MCF 10A (cell line): Measurements from ENCODE around the gene PRR18. TPM values are rescaled to one million over a fixed set of nuclear protein-coding genes. Genes with fewer than 3 reads are reported as not detected.

Source experiments
- BruUV-seq: library from RNA; stranded (reverse); fragments of 400-500 nt; replicated peaks from 2 replicates; lab custom pipeline; 2021; lab: Mats Ljungman, UMichigan
- CTCF ChIA-PET: fragments of 300-600 bp; sonication (Branson Sonifier 250); formaldehyde crosslinking; extraction: SDS; loops from one replicate; lab custom pipeline; 2021; ENCODE audit warnings: antibody characterized with exemption, inconsistent platforms; lab: Yijun Ruan, JAX
- POLR2A ChIA-PET: fragments of 300-600, 350-650 bp; sonication (Branson Sonifier 250); formaldehyde crosslinking; extraction: SDS; loops from one replicate; lab custom pipeline; 2020; ENCODE audit warnings: antibody characterized with exemption, inconsistent platforms; lab: Yijun Ruan, JAX
- DNase-seq: peaks from one replicate; pipeline ENCODE4 v3.0.0-alpha.2; 2018; ENCODE audit not compliant: unreplicated experiment
- H3K27ac Mint-ChIP-seq: one replicate; pipeline ENCODE4 v1.8.0; 2022; ENCODE audit warnings: mild to moderate bottlenecking, low read depth, mixed read lengths; ENCODE audit not compliant: unreplicated experiment
- H3K27me3 Mint-ChIP-seq: one replicate; pipeline ENCODE4 v1.8.0; 2022; ENCODE audit warnings: mixed read lengths; ENCODE audit not compliant: insufficient read depth, unreplicated experiment
- H3K36me3 Mint-ChIP-seq: one replicate; pipeline ENCODE4 v1.8.0; 2022; ENCODE audit warnings: mild to moderate bottlenecking, moderate library complexity, mixed read lengths; ENCODE audit not compliant: insufficient read depth, unreplicated experiment
- H3K4me1 Mint-ChIP-seq: one replicate; pipeline ENCODE4 v1.8.0; 2022; ENCODE audit warnings: mixed read lengths; ENCODE audit not compliant: insufficient read depth, unreplicated experiment
- H3K4me3 Mint-ChIP-seq: one replicate; pipeline ENCODE4 v1.8.0; 2022; ENCODE audit warnings: mild to moderate bottlenecking, moderate library complexity, mixed read lengths; ENCODE audit not compliant: unreplicated experiment
- H3K9me3 Mint-ChIP-seq: one replicate; pipeline ENCODE4 v1.8.0; 2022; ENCODE audit warnings: mixed read lengths; ENCODE audit not compliant: unreplicated experiment
- CTCF ChIP-seq: fragments of 200-600 bp; IDR thresholded peaks from one replicate; pipeline ENCODE4 v1.8.0; 2022; ENCODE audit warnings: antibody characterized with exemption, mild to moderate bottlenecking; ENCODE audit not compliant: unreplicated experiment
- intact Hi-C: fragments of 100-400 bp; cut with micrococcal nuclease; formaldehyde crosslinking; loops from 2 replicates; pipeline ENCODE4 v1.14.1; 2022
- total RNA-seq: library from RNA; stranded (reverse); gene quantifications from 2 replicates; pipeline ENCODE4 v1.2.3, GENCODE V29; 2022

PRR18 gene
- total RNA-seq, 1 experiment from 2014 or later = 0.12 TPM

DNA sequence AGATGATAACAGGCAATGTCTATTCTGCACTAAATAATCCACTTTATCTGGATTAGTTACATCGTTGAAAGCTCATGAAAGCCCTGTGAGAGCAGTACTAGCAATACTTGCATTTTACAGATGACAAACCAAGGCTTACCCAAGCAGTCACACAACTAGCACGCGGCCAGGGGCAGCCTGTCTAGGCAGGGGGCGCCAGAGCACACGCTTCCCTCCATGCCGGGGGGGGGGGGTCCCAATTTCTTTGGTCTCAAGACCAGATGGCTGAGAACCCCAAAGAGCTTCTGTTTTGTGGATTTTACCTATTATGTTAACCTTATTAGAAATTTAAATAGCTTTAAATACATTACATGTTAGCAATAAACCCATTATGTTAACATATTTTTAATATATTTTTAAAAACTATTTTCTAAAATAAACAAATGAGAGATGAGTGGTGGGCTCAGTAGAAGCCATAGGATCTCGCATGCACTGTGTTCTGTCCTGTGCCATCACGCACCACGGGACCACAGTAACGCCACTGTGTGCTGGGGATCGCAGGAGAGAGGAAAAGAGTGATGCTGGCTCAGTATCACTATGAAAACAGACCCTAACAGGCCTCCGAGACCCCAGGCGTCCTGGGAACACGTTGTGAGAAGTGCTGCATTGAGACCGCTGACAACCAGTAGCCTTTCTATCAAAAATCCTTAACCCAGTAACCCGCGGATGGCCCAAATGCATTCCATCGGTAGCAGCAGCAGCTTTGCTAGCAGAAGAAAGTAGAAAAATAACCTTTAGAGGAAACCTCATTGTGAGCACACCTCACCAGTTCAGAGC lies 5.3 kb upstream of the PRR18 start:
- POLR2A ChIA-PET = interaction anchor here (0.7 to 1.0 kb wide), 3 partner anchors 15 to 68 kb away, joined by 3 read pairs; no protein-coding TSS in a partner anchor
- TF ChIP-seq CTCF = peak; percentile 31
- no peaks in the 10 kb centered on the region for H3K27me3 Mint-ChIP-seq

DNA sequence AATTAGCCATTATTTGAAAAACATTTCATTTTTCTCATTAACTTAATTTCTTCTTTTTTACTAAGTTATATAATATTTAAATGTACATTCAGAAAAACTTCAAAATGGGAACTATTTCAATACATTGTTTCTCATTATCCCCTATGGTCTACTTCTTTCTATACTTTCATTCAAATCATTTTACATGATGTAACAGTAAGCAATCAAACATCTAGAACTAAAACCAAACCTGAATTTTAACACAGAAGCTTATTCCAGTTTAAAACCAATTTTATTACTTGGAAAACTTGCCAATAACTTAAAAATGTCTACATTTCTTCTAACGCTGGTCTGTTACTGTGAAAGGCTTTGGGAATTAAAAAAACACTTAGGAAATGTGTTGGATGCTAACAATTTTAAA lies 4.6 kb upstream of the PRR18 start:
- H3K4me1 Mint-ChIP-seq = no peaks in the 10 kb centered on the region
- CTCF ChIA-PET = interaction anchor here (0.7 to 1.6 kb wide), 9 partner anchors 10 to 240 kb away, joined by 3 to 6 read pairs (median 4); no protein-coding TSS in a partner anchor
- no peaks in the 10 kb centered on the region for H3K9me3 Mint-ChIP-seq
- no peak for DNase-seq
- no peak overlapping the region for H3K27ac Mint-ChIP-seq
- BruUV-seq = no TSS peak
- intact Hi-C loops = loop anchor here (1.0 kb wide), 1 partner anchor 68 kb away; no protein-coding TSS in a partner anchor
- H3K4me3 Mint-ChIP-seq = no peak overlapping the region
- no peaks in the 10 kb centered on the region for H3K36me3 Mint-ChIP-seq
- no peaks in the 10 kb centered on the region for H3K27me3 Mint-ChIP-seq
- POLR2A ChIA-PET = interaction anchor here (1.0 kb wide), 1 partner anchor 69 kb away, joined by 3 read pairs; no protein-coding TSS in a partner anchor
- no peak for TF ChIP-seq CTCF

More for the DNA sequence above, 5.3 kb upstream of the PRR18 start:
- no peaks in the 10 kb centered on the region for H3K36me3 Mint-ChIP-seq
- CTCF ChIA-PET = interaction anchor here (0.7 to 1.6 kb wide), 12 partner anchors 9 to 240 kb away, joined by 3 to 6 read pairs (median 3); no protein-coding TSS in a partner anchor
- BruUV-seq = no TSS peak
- no peak overlapping the region for H3K27ac Mint-ChIP-seq
- no peaks in the 10 kb centered on the region for H3K4me1 Mint-ChIP-seq
- H3K4me3 Mint-ChIP-seq = no peak overlapping the region
- intact Hi-C loops = loop anchor here (1.0 kb wide), 1 partner anchor 68 kb away; no protein-coding TSS in a partner anchor
- H3K9me3 Mint-ChIP-seq = no peaks in the 10 kb centered on the region
- peak; percentile 58 for DNase-seq

DNA sequence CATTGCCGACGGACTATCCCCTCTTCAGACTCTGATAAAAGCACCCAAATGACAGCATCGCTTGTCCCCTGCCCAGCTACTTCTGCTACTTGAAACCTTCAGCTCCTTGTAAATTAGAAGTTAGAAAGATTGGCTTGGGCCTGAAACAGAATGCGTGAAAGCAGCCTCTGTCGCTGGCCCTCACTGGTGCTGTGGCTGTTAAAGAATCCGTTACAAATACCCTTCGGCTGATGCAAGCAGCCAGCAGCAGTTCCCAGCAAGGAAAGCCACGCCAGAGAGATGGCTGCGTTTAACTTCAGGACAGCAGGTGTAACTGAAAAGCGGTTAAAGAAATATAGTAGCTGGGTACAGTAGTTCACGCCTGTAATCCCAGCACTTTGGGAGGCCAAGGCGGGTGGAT lies 2.4 kb upstream of the PRR18 start:
- POLR2A ChIA-PET = interaction anchor here (1.2 kb wide), 1 partner anchor 71 kb away, joined by 3 read pairs; no protein-coding TSS in a partner anchor
- CTCF ChIA-PET = interaction anchor here (0.6 to 2.3 kb wide), 4 partner anchors 31 to 154 kb away, joined by 3 to 7 read pairs (median 4); no protein-coding TSS in a partner anchor
- H3K36me3 Mint-ChIP-seq = no peaks in the 10 kb centered on the region

More for the DNA sequence above, 2.4 kb upstream of the PRR18 start:
- no peak overlapping the region for H3K27ac Mint-ChIP-seq
- DNase-seq = no peak
- no peak overlapping the region for H3K4me3 Mint-ChIP-seq
- H3K9me3 Mint-ChIP-seq = no peaks in the 10 kb centered on the region
- no peak for TF ChIP-seq CTCF
- no TSS peak for BruUV-seq
- no peaks in the 10 kb centered on the region for H3K4me1 Mint-ChIP-seq
- peaks cover 8% of the 10 kb centered on the region for H3K27me3 Mint-ChIP-seq
- intact Hi-C loops = no loop called here
